GM12878 (cell line): Measurements from ENCODE around the gene CAMK2A. TPM values are rescaled to one million over a fixed set of nuclear protein-coding genes. Genes with fewer than 3 reads are reported as not detected.

Experiments used
- ATAC-seq: fragments of 200-7000 bp; cut with Tn5 transposase; 3 replicates; pipeline ENCODE4 v1.9.1; 2020; ENCODE audit warnings: mild to moderate bottlenecking, moderate library complexity
- BruUV-seq: library from RNA; stranded (reverse); fragments of 400-500 nt; replicated peaks from 2 replicates; lab custom pipeline; 2021; lab: Mats Ljungman, UMichigan
- CTCF ChIA-PET: fragments of 300-600 bp; sonication (Branson Sonifier 250); formaldehyde crosslinking; extraction: SDS; loops from one replicate; lab custom pipeline; 2021; ENCODE audit warnings: inconsistent platforms; lab: Yijun Ruan, JAX
- POLR2A ChIA-PET: fragments of 350-600 bp; formaldehyde crosslinking; extraction: SDS; loops from one replicate; lab custom pipeline; 2021; ENCODE audit warnings: inconsistent platforms; lab: Charles Lee
- RAD21 ChIA-PET: fragments of 300-600 bp; sonication (Branson Sonifier 250); formaldehyde crosslinking; loops from one replicate; lab custom pipeline; 2023; ENCODE audit warnings: antibody characterized with exemption; ENCODE audit not compliant: unreplicated experiment; lab: Charles Lee
- SMC1A ChIA-PET: fragments of 300-600 bp; sonication (Branson Sonifier 250); formaldehyde crosslinking; loops from one replicate; lab custom pipeline; 2023; ENCODE audit not compliant: unreplicated experiment, uncharacterized antibody; lab: Charles Lee
- DNase-seq: peaks from one replicate; pipeline ENCODE4 v3.0.0-alpha.2; 2011; ENCODE audit warnings: low read depth, low spot score
- FAIRE-seq: peaks from 3 replicates; lab custom pipeline; 2011; peaks lifted over from hg19 to GRCh38; lab: Jason Lieb, UNC
- H2AFZ ChIP-seq: 2 replicates; pipeline ENCODE4 v1.6.0; 2011; ENCODE audit warnings: low read depth, low read length, control low read depth; ENCODE audit not compliant: control insufficient read depth
- H3K27ac ChIP-seq: 2 replicates; pipeline ENCODE4 v1.5.1; 2011; ENCODE audit warnings: control low read depth; ENCODE audit not compliant: control insufficient read depth, insufficient read depth
- H3K27me3 ChIP-seq, 2 experiments: replicated peaks in 1 of 2; 2 replicates each; pipeline versions ENCODE4 v1.6.0 to v1.6.1; 2011; ENCODE audit warnings: low read length in 1 of 2; ENCODE audit not compliant: control insufficient read depth in 2 of 2, insufficient read depth in 2 of 2
- H3K36me3 ChIP-seq, 2 experiments: 2 replicates each; pipeline ENCODE4 v1.5.1; 2011; ENCODE audit warnings: low read length in 1 of 2; ENCODE audit not compliant: control insufficient read depth in 2 of 2, insufficient read depth in 2 of 2
- H3K4me1 ChIP-seq: 2 replicates; pipeline ENCODE4 v1.6.1; 2011; ENCODE audit warnings: mild to moderate bottlenecking, low read length, moderate library complexity, mixed read lengths; ENCODE audit not compliant: control insufficient read depth, insufficient read depth
- H3K4me2 ChIP-seq: 2 replicates; pipeline ENCODE4 v1.6.0; 2011; ENCODE audit warnings: control low read depth; ENCODE audit not compliant: control insufficient read depth, insufficient read depth
- H3K4me3 ChIP-seq: fragments of 200-600 bp; sonication (generic); 2 replicates; pipeline ENCODE4 v1.5.1; 2016
- H3K79me2 ChIP-seq: 2 replicates; pipeline ENCODE4 v1.6.0; 2011; ENCODE audit warnings: low read length; ENCODE audit not compliant: control insufficient read depth, insufficient read depth
- H3K9ac ChIP-seq: 2 replicates; pipeline ENCODE4 v1.8.0; 2011; ENCODE audit warnings: low read length, control low read depth, mixed read lengths; ENCODE audit not compliant: control insufficient read depth, insufficient read depth
- H3K9me3 ChIP-seq: replicated peaks from 3 replicates; pipeline ENCODE4 v1.5.1; 2011; ENCODE audit warnings: mild to moderate bottlenecking, low read length; ENCODE audit not compliant: control insufficient read depth, insufficient read depth
- H4K20me1 ChIP-seq: 2 replicates; pipeline ENCODE4 v1.6.0; 2011; ENCODE audit not compliant: control insufficient read depth, insufficient read depth
- CHD4 ChIP-seq: fragments of 200-600 bp; sonication (generic); IDR thresholded peaks from 2 replicates; pipeline ENCODE4 v1.6.1; 2016; ENCODE audit warnings: mild to moderate bottlenecking
- ZNF24 ChIP-seq: fragments of 450-650 bp; IDR thresholded peaks from 2 replicates; pipeline ENCODE4 v1.6.1; 2017; ENCODE audit warnings: antibody characterized with exemption, mild to moderate bottlenecking
- WGBS: methylation state at CpG from one replicate; pipeline ENCODE4 v1.1.6; 2016; ENCODE audit warnings: low lambda C conversion rate; ENCODE audit not compliant: insufficient replicate concordance, insufficient coverage; ENCODE audit errors: missing lambda C conversion rate; 5-methylcytosine and 5-hydroxymethylcytosine counted together
- in situ Hi-C: fragments of 300-500 bp; cut with MboI; formaldehyde crosslinking; loops from 9 replicates; pipeline ENCODE4 v1.14.3; 2018; ENCODE audit warnings: mixed read lengths
- intact Hi-C: fragments of 100-400 bp; cut with micrococcal nuclease; formaldehyde crosslinking; loops from one replicate; pipeline ENCODE4 v1.14.2; 2022; ENCODE audit not compliant: unreplicated experiment
- polyA plus RNA-seq, 11 experiments: library from polyadenylated mRNA; depleted of rRNA in 4 of 11; unstranded in 6 of 11; stranded (reverse) in 5 of 11; fragments of >200 nt; fragmentation: Nextera tagmentation in 4 of 11; fragmentation: Illumina TruSeq in 1 of 11; extraction: Ambion mirVana in 4 of 11; extraction: Trizol in 1 of 11; gene quantifications; 1 replicate in 1 of 11; 2 replicates in 10 of 11; pipeline versions ENCODE4 v1.2.1 to v1.2.3, GENCODE V29; 2011 to 2016; ENCODE audit warnings: inconsistent platforms in 2 of 11, missing spikeins in 2 of 11, low read depth in 1 of 11
- total RNA-seq, 4 experiments: library from RNA; depleted of rRNA in 3 of 4; stranded (reverse); fragments of >200 nt in 3 of 4; fragmentation: Illumina TruSeq in 1 of 4; extraction: Trizol in 1 of 4; gene quantifications; 2 replicates each; pipeline versions ENCODE4 v1.2.1 to v1.2.3, GENCODE V29; 2013 to 2021
- TF ChIP-seq, protein P1 (sequence below): IDR thresholded peaks from 2 replicates; pipeline ENCODE4 v1.6.1; 2012; ENCODE audit warnings: improper control_type of control experiment, low read depth, low read length; ENCODE audit not compliant: insufficient replicate concordance
- TF ChIP-seq, protein P2 (sequence below): fragments of 450-650 bp; formaldehyde crosslinking; IDR thresholded peaks from 2 replicates; pipeline ENCODE4 v1.4.0; 2022; ENCODE audit warnings: mild to moderate bottlenecking, moderate library complexity
- TF ChIP-seq, protein P3 (sequence below): fragments of 450-650 bp; IDR thresholded peaks from 2 replicates; pipeline ENCODE4 v1.6.1; 2017; ENCODE audit warnings: mild to moderate bottlenecking, moderate library complexity
- TF ChIP-seq, protein P4 (sequence below): fragments of 450-650 bp; IDR thresholded peaks from 2 replicates; pipeline ENCODE4 v1.6.1; 2017; ENCODE audit warnings: mild to moderate bottlenecking, low read depth, inconsistent platforms; ENCODE audit not compliant: poor library complexity, severe bottlenecking

Gene CAMK2A
- total and polyA plus RNA-seq, 10 of the 15 experiments (the other 5 are each of a cell fraction or from before 2014, with no cell fraction given) = 0.11 TPM; not detected in 9

DNA sequence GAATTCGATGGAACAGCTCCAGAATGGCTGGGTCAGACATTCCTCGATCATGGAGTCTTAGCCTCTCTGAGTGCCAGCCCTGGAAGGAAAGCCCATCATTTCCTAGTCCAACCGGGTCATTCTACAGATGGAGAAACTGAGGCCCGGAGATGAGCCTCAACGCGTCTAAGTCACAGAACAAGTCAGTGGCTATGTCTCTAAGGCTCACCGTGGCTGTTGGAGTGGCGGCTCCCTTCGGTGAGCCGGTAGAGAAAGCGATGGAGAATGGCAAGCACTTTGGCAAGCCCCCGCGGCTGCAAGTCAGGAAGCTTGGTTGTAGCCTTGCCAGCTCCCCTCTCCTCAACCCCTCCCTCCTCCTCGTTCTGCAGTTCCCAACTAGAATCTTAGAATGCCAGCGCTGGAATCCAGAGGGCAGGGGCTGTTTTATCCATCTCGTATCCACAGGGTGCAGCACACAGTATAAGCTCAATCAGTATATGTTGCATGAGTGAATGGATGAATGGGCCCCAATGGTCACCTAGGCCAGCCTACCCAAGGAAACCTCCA is 13.6 kb upstream of the CAMK2A start:
- CTCF ChIA-PET = no interaction called here
- H2AFZ ChIP-seq = no peak overlapping the region

More for the DNA sequence above, 13.6 kb upstream of the CAMK2A start:
- H3K9ac ChIP-seq = no peak overlapping the region
- ChIA-PET RAD21 (no interaction called here), POLR2A (no interaction called here), SMC1A (no interaction called here)
- no peak overlapping the region for H3K4me2 ChIP-seq
- H4K20me1 ChIP-seq = no peaks in the 10 kb centered on the region; the same call in 1 of the 2 replicates
- no peak overlapping the region for H3K4me3 ChIP-seq
- H3K79me2 ChIP-seq = no peaks in the 10 kb centered on the region
- no peaks in the 10 kb centered on the region for H3K9me3 ChIP-seq
- peaks cover 0 to 5% of the 10 kb centered on the region in 2 experiments; a peak in 3 of 4 replicates for H3K27me3 ChIP-seq
- 60% methylated on average over 16 of the region's 16 CpGs for WGBS
- BruUV-seq = no TSS peak
- no peak for FAIRE-seq
- no peaks in the 10 kb centered on the region for H3K36me3 ChIP-seq
- no peak for DNase-seq
- intact Hi-C loops (no loop called here), in situ Hi-C loops (no loop called here)
- no peak overlapping the region for H3K27ac ChIP-seq
- H3K4me1 ChIP-seq = no peaks in the 10 kb centered on the region
- ATAC-seq = no peak
- TF ChIP-seq, protein P1, sequence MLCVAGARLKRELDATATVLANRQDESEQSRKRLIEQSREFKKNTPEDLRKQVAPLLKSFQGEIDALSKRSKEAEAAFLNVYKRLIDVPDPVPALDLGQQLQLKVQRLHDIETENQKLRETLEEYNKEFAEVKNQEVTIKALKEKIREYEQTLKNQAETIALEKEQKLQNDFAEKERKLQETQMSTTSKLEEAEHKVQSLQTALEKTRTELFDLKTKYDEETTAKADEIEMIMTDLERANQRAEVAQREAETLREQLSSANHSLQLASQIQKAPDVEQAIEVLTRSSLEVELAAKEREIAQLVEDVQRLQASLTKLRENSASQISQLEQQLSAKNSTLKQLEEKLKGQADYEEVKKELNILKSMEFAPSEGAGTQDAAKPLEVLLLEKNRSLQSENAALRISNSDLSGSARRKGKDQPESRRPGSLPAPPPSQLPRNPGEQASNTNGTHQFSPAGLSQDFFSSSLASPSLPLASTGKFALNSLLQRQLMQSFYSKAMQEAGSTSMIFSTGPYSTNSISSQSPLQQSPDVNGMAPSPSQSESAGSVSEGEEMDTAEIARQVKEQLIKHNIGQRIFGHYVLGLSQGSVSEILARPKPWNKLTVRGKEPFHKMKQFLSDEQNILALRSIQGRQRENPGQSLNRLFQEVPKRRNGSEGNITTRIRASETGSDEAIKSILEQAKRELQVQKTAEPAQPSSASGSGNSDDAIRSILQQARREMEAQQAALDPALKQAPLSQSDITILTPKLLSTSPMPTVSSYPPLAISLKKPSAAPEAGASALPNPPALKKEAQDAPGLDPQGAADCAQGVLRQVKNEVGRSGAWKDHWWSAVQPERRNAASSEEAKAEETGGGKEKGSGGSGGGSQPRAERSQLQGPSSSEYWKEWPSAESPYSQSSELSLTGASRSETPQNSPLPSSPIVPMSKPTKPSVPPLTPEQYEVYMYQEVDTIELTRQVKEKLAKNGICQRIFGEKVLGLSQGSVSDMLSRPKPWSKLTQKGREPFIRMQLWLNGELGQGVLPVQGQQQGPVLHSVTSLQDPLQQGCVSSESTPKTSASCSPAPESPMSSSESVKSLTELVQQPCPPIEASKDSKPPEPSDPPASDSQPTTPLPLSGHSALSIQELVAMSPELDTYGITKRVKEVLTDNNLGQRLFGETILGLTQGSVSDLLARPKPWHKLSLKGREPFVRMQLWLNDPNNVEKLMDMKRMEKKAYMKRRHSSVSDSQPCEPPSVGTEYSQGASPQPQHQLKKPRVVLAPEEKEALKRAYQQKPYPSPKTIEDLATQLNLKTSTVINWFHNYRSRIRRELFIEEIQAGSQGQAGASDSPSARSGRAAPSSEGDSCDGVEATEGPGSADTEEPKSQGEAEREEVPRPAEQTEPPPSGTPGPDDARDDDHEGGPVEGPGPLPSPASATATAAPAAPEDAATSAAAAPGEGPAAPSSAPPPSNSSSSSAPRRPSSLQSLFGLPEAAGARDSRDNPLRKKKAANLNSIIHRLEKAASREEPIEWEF = no peak
- TF ChIP-seq ZNF24 = no peak
- TF ChIP-seq, protein P2, sequence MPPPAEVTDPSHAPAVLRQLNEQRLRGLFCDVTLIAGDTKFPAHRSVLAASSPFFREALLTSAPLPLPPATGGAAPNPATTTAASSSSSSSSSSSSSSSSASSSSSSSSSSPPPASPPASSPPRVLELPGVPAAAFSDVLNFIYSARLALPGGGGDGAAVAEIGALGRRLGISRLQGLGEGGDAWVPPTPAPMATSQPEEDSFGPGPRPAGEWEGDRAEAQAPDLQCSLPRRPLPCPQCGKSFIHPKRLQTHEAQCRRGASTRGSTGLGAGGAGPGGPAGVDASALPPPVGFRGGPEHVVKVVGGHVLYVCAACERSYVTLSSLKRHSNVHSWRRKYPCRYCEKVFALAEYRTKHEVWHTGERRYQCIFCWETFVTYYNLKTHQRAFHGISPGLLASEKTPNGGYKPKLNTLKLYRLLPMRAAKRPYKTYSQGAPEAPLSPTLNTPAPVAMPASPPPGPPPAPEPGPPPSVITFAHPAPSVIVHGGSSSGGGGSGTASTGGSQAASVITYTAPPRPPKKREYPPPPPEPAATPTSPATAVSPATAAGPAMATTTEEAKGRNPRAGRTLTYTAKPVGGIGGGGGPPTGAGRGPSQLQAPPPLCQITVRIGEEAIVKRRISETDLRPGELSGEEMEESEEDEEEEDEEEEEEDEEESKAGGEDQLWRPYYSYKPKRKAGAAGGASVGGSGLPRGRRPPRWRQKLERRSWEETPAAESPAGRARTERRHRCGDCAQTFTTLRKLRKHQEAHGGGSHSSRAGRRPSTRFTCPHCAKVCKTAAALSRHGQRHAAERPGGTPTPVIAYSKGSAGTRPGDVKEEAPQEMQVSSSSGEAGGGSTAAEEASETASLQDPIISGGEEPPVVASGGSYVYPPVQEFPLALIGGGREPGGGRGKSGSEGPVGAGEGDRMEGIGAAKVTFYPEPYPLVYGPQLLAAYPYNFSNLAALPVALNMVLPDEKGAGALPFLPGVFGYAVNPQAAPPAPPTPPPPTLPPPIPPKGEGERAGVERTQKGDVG = no peak
- TF ChIP-seq CHD4 = no peak
- TF ChIP-seq, protein P3, sequence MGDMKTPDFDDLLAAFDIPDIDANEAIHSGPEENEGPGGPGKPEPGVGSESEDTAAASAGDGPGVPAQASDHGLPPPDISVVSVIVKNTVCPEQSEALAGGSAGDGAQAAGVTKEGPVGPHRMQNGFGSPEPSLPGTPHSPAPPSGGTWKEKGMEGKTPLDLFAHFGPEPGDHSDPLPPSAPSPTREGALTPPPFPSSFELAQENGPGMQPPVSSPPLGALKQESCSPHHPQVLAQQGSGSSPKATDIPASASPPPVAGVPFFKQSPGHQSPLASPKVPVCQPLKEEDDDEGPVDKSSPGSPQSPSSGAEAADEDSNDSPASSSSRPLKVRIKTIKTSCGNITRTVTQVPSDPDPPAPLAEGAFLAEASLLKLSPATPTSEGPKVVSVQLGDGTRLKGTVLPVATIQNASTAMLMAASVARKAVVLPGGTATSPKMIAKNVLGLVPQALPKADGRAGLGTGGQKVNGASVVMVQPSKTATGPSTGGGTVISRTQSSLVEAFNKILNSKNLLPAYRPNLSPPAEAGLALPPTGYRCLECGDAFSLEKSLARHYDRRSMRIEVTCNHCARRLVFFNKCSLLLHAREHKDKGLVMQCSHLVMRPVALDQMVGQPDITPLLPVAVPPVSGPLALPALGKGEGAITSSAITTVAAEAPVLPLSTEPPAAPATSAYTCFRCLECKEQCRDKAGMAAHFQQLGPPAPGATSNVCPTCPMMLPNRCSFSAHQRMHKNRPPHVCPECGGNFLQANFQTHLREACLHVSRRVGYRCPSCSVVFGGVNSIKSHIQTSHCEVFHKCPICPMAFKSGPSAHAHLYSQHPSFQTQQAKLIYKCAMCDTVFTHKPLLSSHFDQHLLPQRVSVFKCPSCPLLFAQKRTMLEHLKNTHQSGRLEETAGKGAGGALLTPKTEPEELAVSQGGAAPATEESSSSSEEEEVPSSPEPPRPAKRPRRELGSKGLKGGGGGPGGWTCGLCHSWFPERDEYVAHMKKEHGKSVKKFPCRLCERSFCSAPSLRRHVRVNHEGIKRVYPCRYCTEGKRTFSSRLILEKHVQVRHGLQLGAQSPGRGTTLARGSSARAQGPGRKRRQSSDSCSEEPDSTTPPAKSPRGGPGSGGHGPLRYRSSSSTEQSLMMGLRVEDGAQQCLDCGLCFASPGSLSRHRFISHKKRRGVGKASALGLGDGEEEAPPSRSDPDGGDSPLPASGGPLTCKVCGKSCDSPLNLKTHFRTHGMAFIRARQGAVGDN = no peak
- TF ChIP-seq, protein P4, sequence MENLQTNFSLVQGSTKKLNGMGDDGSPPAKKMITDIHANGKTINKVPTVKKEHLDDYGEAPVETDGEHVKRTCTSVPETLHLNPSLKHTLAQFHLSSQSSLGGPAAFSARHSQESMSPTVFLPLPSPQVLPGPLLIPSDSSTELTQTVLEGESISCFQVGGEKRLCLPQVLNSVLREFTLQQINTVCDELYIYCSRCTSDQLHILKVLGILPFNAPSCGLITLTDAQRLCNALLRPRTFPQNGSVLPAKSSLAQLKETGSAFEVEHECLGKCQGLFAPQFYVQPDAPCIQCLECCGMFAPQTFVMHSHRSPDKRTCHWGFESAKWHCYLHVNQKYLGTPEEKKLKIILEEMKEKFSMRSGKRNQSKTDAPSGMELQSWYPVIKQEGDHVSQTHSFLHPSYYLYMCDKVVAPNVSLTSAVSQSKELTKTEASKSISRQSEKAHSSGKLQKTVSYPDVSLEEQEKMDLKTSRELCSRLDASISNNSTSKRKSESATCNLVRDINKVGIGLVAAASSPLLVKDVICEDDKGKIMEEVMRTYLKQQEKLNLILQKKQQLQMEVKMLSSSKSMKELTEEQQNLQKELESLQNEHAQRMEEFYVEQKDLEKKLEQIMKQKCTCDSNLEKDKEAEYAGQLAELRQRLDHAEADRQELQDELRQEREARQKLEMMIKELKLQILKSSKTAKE = no peak
- TF ChIP-seq, all 136 proteins: peak for 0
